Vagina (tissue), 2 donors: ENCODE measurements around the gene ATP6V0A1. TPM values are rescaled to one million over a fixed set of nuclear protein-coding genes. Genes with fewer than 3 reads are reported as not detected.

Experiments used
- DNase-seq, 2 donors: peaks; one replicate each; pipeline ENCODE4 v3.0.0-alpha.2; 2017; ENCODE audit errors: extremely low spot score in 2 of 2
- H3K27ac ChIP-seq: fragments of 200-600 bp; sonication (generic); one replicate; pipeline ENCODE4 v1.5.1; 2019
- H3K27me3 ChIP-seq: fragments of 200-600 bp; sonication (generic); one replicate; pipeline ENCODE4 v1.5.1; 2019
- H3K36me3 ChIP-seq, 2 donors: fragments of 200-600 bp; sonication (generic); one replicate each; pipeline ENCODE4 v1.5.1; 2017 to 2019
- H3K4me1 ChIP-seq: fragments of 200-600 bp; sonication (generic); one replicate; pipeline ENCODE4 v1.5.1; 2019
- H3K4me3 ChIP-seq, 2 donors: fragments of 200-600 bp; sonication (generic); 1 replicate in 1 of 2; 2 replicates in 1 of 2; pipeline ENCODE4 v1.5.1; 2016 to 2019
- H3K9me3 ChIP-seq: fragments of 200-600 bp; sonication (generic); one replicate; pipeline ENCODE4 v1.5.1; 2019
- POLR2A ChIP-seq, 2 donors: fragments of 450-650 bp; IDR thresholded peaks; one replicate each; pipeline ENCODE4 v1.6.1; 2017; ENCODE audit warnings: antibody characterized with exemption in 2 of 2, mild to moderate bottlenecking in 2 of 2, moderate library complexity in 2 of 2
- POLR2AphosphoS5 ChIP-seq, 2 donors: sonication (generic); formaldehyde crosslinking; IDR thresholded peaks; one replicate each; pipeline ENCODE4 v1.9.0; 2017; ENCODE audit warnings: antibody characterized with exemption in 2 of 2, mild to moderate bottlenecking in 2 of 2, low read depth in 1 of 2; ENCODE audit not compliant: insufficient read depth in 1 of 2
- intact Hi-C: fragments of 100-400 bp; cut with DNase I; formaldehyde crosslinking; loops from one replicate; pipeline ENCODE4 v1.15.1; 2023
- total RNA-seq: library from RNA; depleted of rRNA; stranded (reverse); fragments of >200 nt; gene quantifications from one replicate; pipeline ENCODE4 v1.2.3, GENCODE V29; 2016
- TF ChIP-seq, protein P1 (sequence below), 3 experiments: fragments of 450-650 bp in 2 of 3; fragments of 200-600 bp in 1 of 3; sonication (generic) in 1 of 3; IDR thresholded peaks; one replicate each; pipeline ENCODE4 v1.5.1; 2017 to 2019; ENCODE audit warnings: antibody characterized with exemption in 3 of 3, mild to moderate bottlenecking in 2 of 3, moderate library complexity in 2 of 3

ATP6V0A1 gene
- total RNA-seq, 1 donor from 2014 or later = 72.4 TPM

- H3K4me1 ChIP-seq = peaks cover 38% of the 10 kb centered on the region
- no peak for DNase-seq
- no peaks in the 10 kb centered on the region for H3K27me3 ChIP-seq
- peaks cover 0 to 15% of the 10 kb centered on the region in 2 donors for H3K36me3 ChIP-seq
- intact Hi-C loops = no loop called here
- no peaks in the 10 kb centered on the region for H3K9me3 ChIP-seq
- TF ChIP-seq, protein P1, sequence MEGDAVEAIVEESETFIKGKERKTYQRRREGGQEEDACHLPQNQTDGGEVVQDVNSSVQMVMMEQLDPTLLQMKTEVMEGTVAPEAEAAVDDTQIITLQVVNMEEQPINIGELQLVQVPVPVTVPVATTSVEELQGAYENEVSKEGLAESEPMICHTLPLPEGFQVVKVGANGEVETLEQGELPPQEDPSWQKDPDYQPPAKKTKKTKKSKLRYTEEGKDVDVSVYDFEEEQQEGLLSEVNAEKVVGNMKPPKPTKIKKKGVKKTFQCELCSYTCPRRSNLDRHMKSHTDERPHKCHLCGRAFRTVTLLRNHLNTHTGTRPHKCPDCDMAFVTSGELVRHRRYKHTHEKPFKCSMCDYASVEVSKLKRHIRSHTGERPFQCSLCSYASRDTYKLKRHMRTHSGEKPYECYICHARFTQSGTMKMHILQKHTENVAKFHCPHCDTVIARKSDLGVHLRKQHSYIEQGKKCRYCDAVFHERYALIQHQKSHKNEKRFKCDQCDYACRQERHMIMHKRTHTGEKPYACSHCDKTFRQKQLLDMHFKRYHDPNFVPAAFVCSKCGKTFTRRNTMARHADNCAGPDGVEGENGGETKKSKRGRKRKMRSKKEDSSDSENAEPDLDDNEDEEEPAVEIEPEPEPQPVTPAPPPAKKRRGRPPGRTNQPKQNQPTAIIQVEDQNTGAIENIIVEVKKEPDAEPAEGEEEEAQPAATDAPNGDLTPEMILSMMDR (IDR thresholded peaks at IDR 0.05) = no peak
- TF ChIP-seq POLR2A (IDR thresholded peaks at IDR 0.05) (no peak), POLR2AphosphoS5 (IDR thresholded peaks at IDR 0.05; ENCODE audit: insufficient read depth in 1 of 2, low read depth in 1 of 2) (no peak)
- peak overlapping the region; percentile 92 for H3K27ac ChIP-seq
- peak overlapping the region; percentile 62 to 95 for H3K4me3 ChIP-seq
These were observed 76.7 kb downstream of the ATP6V0A1 start for GRCh38 chr17:42535155-42536047.

DNA sequence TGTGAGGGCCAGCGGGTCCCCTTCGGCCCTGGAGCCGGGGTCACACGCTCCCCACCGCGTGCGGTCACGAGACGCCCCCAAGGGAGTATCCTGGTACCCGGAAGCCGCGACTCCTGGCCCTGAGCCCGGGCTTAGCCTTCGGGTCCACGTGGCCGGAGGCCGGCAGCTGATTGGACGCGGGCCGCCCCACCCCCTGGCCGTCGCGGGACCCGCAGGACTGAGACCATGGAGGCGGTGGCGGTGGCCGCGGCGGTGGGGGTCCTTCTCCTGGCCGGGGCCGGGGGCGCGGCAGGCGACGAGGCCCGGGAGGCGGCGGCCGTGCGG, 77.3 kb downstream of the ATP6V0A1 start, which contains the start of gene NAGLU:
Gene NAGLU (plus strand): TSS at position 194 of the 324 bp plus-strand sequence. CDS start 32 bp downstream, at position 226.
- peak; percentile 96 to 97 for TF ChIP-seq POLR2AphosphoS5 (IDR thresholded peaks at IDR 0.05; ENCODE audit: insufficient read depth in 1 of 2, low read depth in 1 of 2)
- TF ChIP-seq POLR2A (IDR thresholded peaks at IDR 0.05) = peak in 1 of 2 donors; percentile 88
- TF ChIP-seq, protein P1 (IDR thresholded peaks at IDR 0.05) = no peak
- Histone ChIP-seq H3K4me3 (peak within 1 kb of the TSS; percentile 62 to 95), H3K36me3 (peaks cover 0 to 15% of the 10 kb centered on the region in 2 donors), H3K9me3 (no peaks in the 10 kb centered on the region), H3K27me3 (no peaks in the 10 kb centered on the region), H3K27ac (peak within 1 kb of the TSS; percentile 92), H3K4me1 (peaks cover 35% of the 10 kb centered on the region)
- peak in 1 of 2 donors; percentile 95 for DNase-seq
- intact Hi-C loops = no loop called here

DNA sequence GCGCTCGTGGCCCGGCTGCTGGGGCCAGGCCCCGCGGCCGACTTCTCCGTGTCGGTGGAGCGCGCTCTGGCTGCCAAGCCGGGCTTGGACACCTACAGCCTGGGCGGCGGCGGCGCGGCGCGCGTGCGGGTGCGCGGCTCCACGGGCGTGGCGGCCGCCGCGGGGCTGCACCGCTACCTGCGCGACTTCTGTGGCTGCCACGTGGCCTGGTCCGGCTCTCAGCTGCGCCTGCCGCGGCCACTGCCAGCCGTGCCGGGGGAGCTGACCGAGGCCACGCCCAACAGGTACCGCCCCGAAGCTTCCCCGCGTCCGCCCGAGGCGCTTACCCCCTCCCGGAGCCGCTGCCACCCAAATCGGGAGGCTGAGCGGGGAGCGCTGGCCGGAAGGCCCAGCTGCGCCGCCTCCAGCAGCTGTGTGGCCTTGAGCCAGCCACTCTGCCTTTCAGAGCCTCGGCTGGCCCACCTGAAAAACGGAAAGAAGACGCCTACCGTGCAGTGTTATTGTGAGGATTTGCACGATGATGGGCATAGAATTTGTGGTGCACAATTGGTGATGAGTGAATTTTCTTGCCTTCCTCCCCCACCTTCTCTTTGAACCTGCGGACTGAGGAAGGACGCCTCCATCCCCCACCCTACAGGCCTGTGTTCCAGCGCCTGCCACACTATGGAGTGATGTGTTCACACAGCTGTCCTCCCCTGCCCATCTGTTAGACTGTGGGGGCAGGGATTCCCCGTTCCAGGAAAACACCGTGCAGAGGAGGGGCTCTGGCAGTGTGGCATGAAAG, 77.9 kb downstream of the ATP6V0A1 start:
- no peak for TF ChIP-seq POLR2A (IDR thresholded peaks at IDR 0.05)
- peak in 1 of 2 donors; percentile 20 for TF ChIP-seq POLR2AphosphoS5 (IDR thresholded peaks at IDR 0.05; ENCODE audit: insufficient read depth in 1 of 2, low read depth in 1 of 2)
- TF ChIP-seq, protein P1 (IDR thresholded peaks at IDR 0.05) = no peak
- Histone ChIP-seq H3K36me3 (peaks cover 0 to 15% of the 10 kb centered on the region in 2 donors), H3K9me3 (no peaks in the 10 kb centered on the region), H3K4me3 (peak overlapping the region; percentile 62 to 95), H3K27ac (peak overlapping the region; percentile 92), H3K27me3 (no peaks in the 10 kb centered on the region), H3K4me1 (peaks cover 29% of the 10 kb centered on the region)
- intact Hi-C loops = no loop called here
- DNase-seq = no peak

GRCh38 chr17:42537156-42537805, 78.6 kb downstream of the ATP6V0A1 start:
- no peaks in the 10 kb centered on the region for H3K9me3 ChIP-seq
- H3K27me3 ChIP-seq = no peaks in the 10 kb centered on the region
- peak overlapping the region; percentile 92 for H3K27ac ChIP-seq
- intact Hi-C loops = no loop called here
- TF ChIP-seq POLR2A (IDR thresholded peaks at IDR 0.05) (no peak), POLR2AphosphoS5 (IDR thresholded peaks at IDR 0.05; ENCODE audit: insufficient read depth in 1 of 2, low read depth in 1 of 2) (no peak)
- TF ChIP-seq, protein P1 (IDR thresholded peaks at IDR 0.05) = no peak
- DNase-seq = no peak
- H3K4me3 ChIP-seq = peak overlapping the region; percentile 62 to 95
- H3K36me3 ChIP-seq = peaks cover 0 to 16% of the 10 kb centered on the region in 2 donors
- H3K4me1 ChIP-seq = peaks cover 27% of the 10 kb centered on the region
